ES-I3 (cell line): ENCODE data around the gene SRSF9.

Source experiments
- H3K36me3 ChIP-seq: 2 replicates; pipeline ENCODE4 v1.6.1; 2013; ENCODE audit warnings: mild to moderate bottlenecking, low read length, control low read depth, moderate library complexity; ENCODE audit not compliant: insufficient read depth
- H3K4me1 ChIP-seq: 2 replicates; pipeline ENCODE4 v1.6.1; 2013; ENCODE audit warnings: mild to moderate bottlenecking, control low read depth, low read length; ENCODE audit not compliant: insufficient read depth
- H3K9ac ChIP-seq: 2 replicates; pipeline ENCODE4 v1.6.1; 2013; ENCODE audit warnings: low read depth, mild to moderate bottlenecking, low read length, moderate library complexity
- H3K9me3 ChIP-seq: 2 replicates; pipeline ENCODE4 v1.6.1; 2013; ENCODE audit warnings: mild to moderate bottlenecking, low read length, moderate library complexity; ENCODE audit not compliant: control insufficient read depth, insufficient read depth

The SRSF9 gene

DNA sequence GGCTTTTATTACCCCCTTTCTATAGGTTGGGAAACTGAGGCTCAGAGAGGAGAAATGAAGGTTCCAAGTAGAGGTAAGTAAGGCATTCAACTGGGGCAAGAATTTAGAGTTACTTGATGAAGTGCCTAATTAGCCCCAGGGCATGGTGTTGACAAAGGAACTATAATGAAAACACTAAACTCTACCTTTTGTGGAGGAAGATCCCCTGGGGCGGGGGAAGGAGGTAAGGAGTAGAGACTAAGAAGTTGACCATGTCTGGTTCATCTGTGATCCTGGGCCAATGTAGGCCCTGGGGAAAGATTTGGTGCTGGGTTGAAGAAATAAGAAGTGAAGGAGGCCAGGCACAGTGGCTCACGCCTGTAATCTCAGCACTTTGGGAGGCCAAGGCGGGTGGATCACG is 47.8 kb downstream of the SRSF9 start:
- Histone ChIP-seq H3K4me1 (no peaks in the 10 kb centered on the region), H3K36me3 (no peaks in the 10 kb centered on the region), H3K9ac (no peak overlapping the region), H3K9me3 (no peaks in the 10 kb centered on the region)

DNA sequence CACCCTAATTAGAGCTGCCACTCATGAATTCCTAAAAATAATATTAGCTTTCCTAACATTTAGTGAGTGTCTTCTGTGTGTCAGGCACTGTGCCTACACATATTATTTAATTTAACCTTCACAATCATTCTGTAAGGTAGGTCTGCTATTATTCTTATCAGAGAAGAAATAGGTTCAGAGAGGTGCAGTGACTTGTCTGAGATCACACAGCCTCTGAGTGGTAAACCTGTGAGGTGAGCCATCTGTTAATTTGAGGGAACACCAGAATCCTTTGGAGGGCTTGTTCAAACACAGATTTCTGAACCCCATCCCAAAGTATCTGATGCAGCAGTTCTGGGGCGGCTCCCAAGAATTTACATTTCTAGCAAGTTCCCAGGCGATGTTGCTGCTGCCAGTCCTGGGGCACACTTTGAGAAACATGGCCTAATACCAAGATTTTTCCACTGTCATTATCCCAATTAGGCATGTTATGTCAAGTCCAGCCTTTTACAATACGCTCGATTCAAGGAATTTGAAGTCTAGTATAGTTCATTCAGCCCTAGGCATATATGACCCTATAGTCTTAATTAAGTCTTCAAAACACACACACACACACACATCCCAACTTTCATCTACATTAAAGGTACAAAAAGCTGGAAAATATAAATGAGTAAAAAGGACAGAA is 51.5 kb downstream of the SRSF9 start:
- Histone ChIP-seq H3K4me1 (peaks cover 4% of the 10 kb centered on the region; the same call in 1 of the 2 replicates), H3K36me3 (no peaks in the 10 kb centered on the region), H3K9me3 (no peaks in the 10 kb centered on the region), H3K9ac (no peak overlapping the region)

DNA sequence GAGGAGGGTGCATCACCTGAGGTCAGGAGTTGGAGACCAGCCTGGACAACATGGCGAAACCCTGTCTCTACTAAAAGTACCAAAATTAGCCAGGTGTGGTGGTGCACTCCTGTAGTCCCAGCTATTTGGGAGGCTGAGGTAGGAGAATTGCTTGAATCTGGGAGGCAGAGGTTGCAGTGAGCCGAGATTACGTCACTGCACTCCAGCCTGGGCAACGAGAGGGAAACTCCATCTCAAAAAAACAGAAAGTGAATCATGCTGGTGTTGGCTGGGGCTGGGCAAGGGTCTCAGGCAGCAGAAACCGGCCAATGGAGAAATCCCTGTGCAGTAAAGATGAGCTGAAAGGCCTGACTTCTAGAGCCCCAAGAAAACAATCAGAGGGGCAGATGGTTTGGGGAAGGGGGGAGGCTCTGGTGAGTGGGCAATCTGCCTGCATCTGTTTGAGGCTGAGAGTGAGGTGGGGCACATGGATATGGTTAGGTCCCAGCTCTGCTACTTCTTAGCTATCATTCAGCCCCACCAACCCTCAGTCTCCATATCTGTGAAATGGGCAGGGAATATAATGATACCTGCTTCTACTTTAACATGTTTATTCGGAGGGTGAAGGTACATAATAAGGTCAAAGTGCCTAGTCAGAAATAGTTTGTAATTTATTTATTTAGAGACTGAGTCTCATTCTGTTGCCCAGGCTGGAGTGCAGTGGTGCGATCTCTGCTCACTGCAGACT is 52.9 kb downstream of the SRSF9 start:
- H3K9me3 ChIP-seq, result no peaks in the 10 kb centered on the region
- peaks cover 4% of the 10 kb centered on the region; the same call in 1 of the 2 replicates for H3K4me1 ChIP-seq
- H3K36me3 ChIP-seq, result no peaks in the 10 kb centered on the region
- no peak overlapping the region for H3K9ac ChIP-seq

DNA sequence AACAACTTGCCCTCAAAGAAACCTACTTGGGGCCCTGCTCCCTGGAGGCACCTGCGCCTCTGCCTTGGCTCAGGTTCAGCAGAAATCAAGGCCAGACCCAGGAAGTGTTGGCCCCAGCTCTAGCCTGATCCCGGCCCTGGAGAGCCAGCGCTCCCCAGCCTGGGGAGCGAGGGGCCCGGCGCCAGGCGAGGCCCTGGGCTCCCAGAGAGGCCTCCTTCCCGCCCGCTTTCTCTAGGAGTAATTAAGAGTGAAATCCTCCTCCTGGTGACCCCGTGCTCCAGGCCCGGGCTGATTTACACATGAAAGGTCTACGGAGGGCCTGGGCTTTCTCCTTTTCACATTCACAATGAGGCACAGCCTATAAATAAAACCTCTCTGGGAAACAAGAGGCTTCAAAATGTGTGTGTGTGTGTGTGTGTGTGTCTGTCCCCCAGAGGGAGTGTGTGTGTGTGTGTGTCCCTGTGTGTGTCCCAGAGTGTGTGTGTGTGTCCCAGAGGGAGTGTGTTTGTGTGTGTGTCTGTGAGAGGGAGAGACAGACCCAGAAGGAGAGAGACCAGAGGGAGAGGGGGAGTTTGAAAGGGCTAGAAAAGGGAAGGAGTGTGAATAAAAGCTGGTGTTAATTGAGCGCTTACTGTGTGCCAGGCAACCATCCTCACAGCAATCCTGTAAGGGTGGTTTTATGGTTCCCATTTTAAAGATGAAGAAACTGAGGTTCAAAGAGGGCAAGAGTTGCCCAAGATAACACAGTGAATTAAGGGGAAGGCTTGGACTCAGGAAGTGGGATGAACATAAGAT is 55.5 kb downstream of the SRSF9 start:
- H3K9ac ChIP-seq, result 0 out of 2 replicates have a peak overlapping the region, but pooled peaks have one; percentile 29
- no peaks in the 10 kb centered on the region for H3K9me3 ChIP-seq
- no peaks in the 10 kb centered on the region for H3K36me3 ChIP-seq
- peaks cover 4% of the 10 kb centered on the region; the same call in 1 of the 2 replicates for H3K4me1 ChIP-seq

DNA sequence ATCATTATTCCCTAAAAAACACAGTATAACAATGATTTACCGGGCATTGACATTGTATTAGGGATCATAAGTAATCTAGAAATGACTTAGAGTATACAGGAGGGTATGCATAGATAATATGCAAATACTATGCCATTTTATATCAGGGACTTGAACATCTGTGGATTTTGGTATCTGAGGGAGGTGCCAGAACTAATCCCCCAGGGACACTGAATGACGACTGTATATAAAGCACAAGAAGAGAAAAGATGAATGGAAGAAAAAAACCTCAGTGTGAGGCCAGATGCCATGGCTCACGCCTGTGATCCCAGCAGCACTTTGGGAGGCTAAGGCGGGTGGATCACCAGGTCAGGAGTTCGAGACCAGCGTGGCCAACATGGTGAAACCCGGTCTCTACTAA is 57.1 kb downstream of the SRSF9 start:
- no peak overlapping the region for H3K9ac ChIP-seq
- no peaks in the 10 kb centered on the region for H3K36me3 ChIP-seq
- H3K4me1 ChIP-seq, result peaks cover 4% of the 10 kb centered on the region; the same call in 1 of the 2 replicates
- no peaks in the 10 kb centered on the region for H3K9me3 ChIP-seq
